Measurements from ENCODE around the gene WDR83. TPM values are rescaled to one million over a fixed set of nuclear protein-coding genes. Genes with fewer than 3 reads are reported as not detected.
"Not testable (repeated sequence)": the region's sequence is repeated elsewhere in the genome, so short reads cannot be mapped to it uniquely, and the experiment has no call there.

Gene WDR83
- total and polyA plus RNA-seq, 12 donors: 3.9 to 68.5 (median 15.0) TPM

GRCh38 chr19:12642506-12642905 lies 24.1 kb upstream of the WDR83 start:
- intact Hi-C loops (cut with DNase I): no loop called here

GRCh38 chr19:12643716-12644115 lies 22.9 kb upstream of the WDR83 start:
- H3K4me1 ChIP-seq (replicated peaks in 1 of 2): peaks cover 8 to 18% of the 10 kb centered on the region in 2 donors
- H3K27ac ChIP-seq; H3K4me3 ChIP-seq; H3K9me3 ChIP-seq (replicated peaks in 1 of 3); DNase-seq; intact Hi-C loops (cut with DNase I); H3K36me3 ChIP-seq (replicated peaks in 1 of 2); H3K27me3 ChIP-seq: not testable (repeated sequence)
- WGBS, 4 donors: 93 to 95% (median 95%) methylated on average over 13 to 14 of the region's 14 CpGs

More at GRCh38 chr19:12642506-12642905, 24.1 kb upstream of the WDR83 start:
- no peaks in the 10 kb centered on the region for H3K9me3 ChIP-seq (replicated peaks in 1 of 3)
- 86 to 92% (median 91%) methylated on average over 22 to 26 of the region's 26 CpGs for WGBS, 4 donors
- no peak overlapping the region for H3K27ac ChIP-seq
- peaks cover 0 to 7% of the 10 kb centered on the region in 2 donors for H3K4me1 ChIP-seq (replicated peaks in 1 of 2)
- no peak for DNase-seq
- H3K27me3 ChIP-seq: no peaks in the 10 kb centered on the region
- no peak for TF ChIP-seq POLR2A (IDR thresholded peaks at IDR 0.05)
- no peak for TF ChIP-seq CTCF (IDR thresholded peaks at IDR 0.05)
- H3K4me3 ChIP-seq: no peak overlapping the region
- H3K36me3 ChIP-seq (replicated peaks in 1 of 2): no peaks in the 10 kb centered on the region

GRCh38 chr19:12646551-12646950 lies 20.1 kb upstream of the WDR83 start:
- no peak overlapping the region for H3K4me3 ChIP-seq
- DNase-seq: no peak
- H3K36me3 ChIP-seq (replicated peaks in 1 of 2): peaks cover 0 to 4% of the 10 kb centered on the region in 2 donors
- H3K4me1 ChIP-seq (replicated peaks in 1 of 2): peaks cover 8 to 13% of the 10 kb centered on the region in 2 donors
- no peak for TF ChIP-seq POLR2A (IDR thresholded peaks at IDR 0.05)
- no peak for TF ChIP-seq CTCF (IDR thresholded peaks at IDR 0.05)
- no peak overlapping the region for H3K27ac ChIP-seq
- no peaks in the 10 kb centered on the region for H3K27me3 ChIP-seq
- intact Hi-C loops (cut with DNase I): no loop called here
- 83 to 91% (median 89%) methylated on average over 9 to 10 of the region's 10 CpGs for WGBS, 4 donors
- no peaks in the 10 kb centered on the region for H3K9me3 ChIP-seq (replicated peaks in 1 of 3)

- Histone ChIP-seq H3K27ac (no peak overlapping the region), H3K36me3 (replicated peaks in 1 of 2) (peaks cover 0 to 8% of the 10 kb centered on the region in 2 donors), H3K4me3 (peak overlapping the region in 1 of 4 donors; percentile 57), H3K9me3 (replicated peaks in 1 of 3) (no peaks in the 10 kb centered on the region), H3K4me1 (replicated peaks in 1 of 2) (peaks cover 8 to 13% of the 10 kb centered on the region in 2 donors), H3K27me3 (no peaks in the 10 kb centered on the region)
- 74 to 79% (median 76%) methylated on average over 8 of the region's 8 CpGs for WGBS, 4 donors
- peak in 1 of 7 donors; percentile 42 for DNase-seq
- TF ChIP-seq CTCF (IDR thresholded peaks at IDR 0.05) (no peak), POLR2A (IDR thresholded peaks at IDR 0.05) (no peak)
- intact Hi-C loops (cut with DNase I): no loop called here
These were observed 19.6 kb upstream of the WDR83 start for GRCh38 chr19:12647047-12647446.

- peaks cover 0 to 8% of the 10 kb centered on the region in 2 donors for H3K36me3 ChIP-seq (replicated peaks in 1 of 2)
- H3K27ac ChIP-seq: peak overlapping the region in 1 of 5 donors; percentile 46
- TF ChIP-seq CTCF (IDR thresholded peaks at IDR 0.05) (peak in 1 of 6 experiments; percentile 9), POLR2A (IDR thresholded peaks at IDR 0.05) (no peak)
- peak; percentile 81 to 92 (median 85) for DNase-seq
- H3K9me3 ChIP-seq (replicated peaks in 1 of 3): no peaks in the 10 kb centered on the region
- H3K27me3 ChIP-seq: no peaks in the 10 kb centered on the region
- peak overlapping the region in 2 of 4 donors; percentile 23 to 57 for H3K4me3 ChIP-seq
- intact Hi-C loops (cut with DNase I): no loop called here
- WGBS, 4 donors: 9 to 24% (median 19%) methylated on average over 17 to 31 of the region's 31 CpGs
- peaks cover 8 to 13% of the 10 kb centered on the region in 2 donors for H3K4me1 ChIP-seq (replicated peaks in 1 of 2)
These were observed 19.0 kb upstream of the WDR83 start for GRCh38 chr19:12647490-12648071.

All from adrenal gland (tissue), 12 donors.